H1 (cell line): ENCODE results near the gene CRYBB1. TPM values are rescaled to one million over a fixed set of nuclear protein-coding genes. Genes with fewer than 3 reads are reported as not detected.

Source experiments
- CTCF ChIA-PET: fragments of 300-600 bp; sonication (Branson Sonifier 250); formaldehyde crosslinking; loops from one replicate; lab custom pipeline; 2021; ENCODE audit not compliant: partially characterized antibody; lab: Charles Lee
- POLR2A ChIA-PET: fragments of 300-600 bp; sonication (Branson Sonifier 250); formaldehyde crosslinking; loops from one replicate; lab custom pipeline; 2021; ENCODE audit warnings: inconsistent platforms; ENCODE audit not compliant: partially characterized antibody; lab: Charles Lee
- DNase-seq, 2 experiments: peaks; one replicate each; pipeline versions ENCODE4 v3.0.0 to v3.0.0-alpha.2; 2010 to 2022; ENCODE audit warnings: low spot score in 2 of 2, low read depth in 1 of 2, mixed read lengths in 1 of 2
- FAIRE-seq: peaks from 2 replicates; lab custom pipeline; 2011; peaks lifted over from hg19 to GRCh38; lab: Jason Lieb, UNC
- H2AFZ ChIP-seq: 2 replicates; pipeline ENCODE4 v1.8.1; 2012; ENCODE audit warnings: low read length, inconsistent platforms
- H2AK5ac ChIP-seq: 2 replicates; pipeline ENCODE4 v1.6.1; 2013; ENCODE audit warnings: low read depth, low read length
- H2BK120ac ChIP-seq: replicated peaks from 2 replicates; pipeline ENCODE3; 2013; ENCODE audit warnings: low read depth, low read length, inconsistent platforms
- H2BK12ac ChIP-seq: 2 replicates; pipeline ENCODE4 v1.6.1; 2013; ENCODE audit warnings: low read depth, low read length
- H2BK15ac ChIP-seq: 2 replicates; pipeline ENCODE4 v1.6.1; 2013; ENCODE audit warnings: low read length
- H2BK20ac ChIP-seq: 2 replicates; pipeline ENCODE4 v1.6.1; 2013; ENCODE audit warnings: low read length
- H2BK5ac ChIP-seq: 2 replicates; pipeline ENCODE4 v1.6.1; 2013; ENCODE audit warnings: low read depth, low read length
- H3K14ac ChIP-seq: 2 replicates; pipeline ENCODE4 v1.6.1; 2013; ENCODE audit warnings: inconsistent platforms; ENCODE audit not compliant: insufficient read length
- H3K18ac ChIP-seq: 2 replicates; pipeline ENCODE4 v1.6.1; 2013; ENCODE audit warnings: low read length; ENCODE audit errors: extremely low read depth
- H3K23ac ChIP-seq: 2 replicates; pipeline ENCODE4 v1.6.1; 2013; ENCODE audit warnings: inconsistent platforms; ENCODE audit not compliant: insufficient read length
- H3K23me2 ChIP-seq: 2 replicates; pipeline ENCODE4 v1.6.1; 2013; ENCODE audit warnings: low read depth, low read length
- H3K27ac ChIP-seq: 2 replicates; pipeline ENCODE4 v1.6.1; 2011; ENCODE audit warnings: low read depth, low read length, inconsistent platforms
- H3K27me3 ChIP-seq, 4 experiments: replicated peaks in 1 of 4; 1 replicate in 1 of 4; 2 replicates in 3 of 4; pipeline versions ENCODE4 v1.6.1 to v1.8.1; 2011 to 2013; ENCODE audit warnings: low read length in 3 of 4, mild to moderate bottlenecking in 3 of 4, inconsistent platforms in 2 of 4, mixed read lengths in 2 of 4, moderate library complexity in 1 of 4; ENCODE audit not compliant: control insufficient read depth in 3 of 4, insufficient read depth in 3 of 4; ENCODE audit errors: extremely low read depth in 1 of 4
- H3K36me3 ChIP-seq, 4 experiments: 2 replicates each; pipeline versions ENCODE4 v1.6.1 to v1.8.1; 2011 to 2013; ENCODE audit warnings: mild to moderate bottlenecking in 4 of 4, low read length in 3 of 4, moderate library complexity in 2 of 4, control low read depth in 1 of 4, inconsistent platforms in 1 of 4; ENCODE audit not compliant: insufficient read depth in 4 of 4, control insufficient read depth in 2 of 4
- H3K4ac ChIP-seq: replicated peaks from 2 replicates; pipeline ENCODE3; 2013; ENCODE audit warnings: low read length, low read depth, mixed read lengths, inconsistent platforms; ENCODE audit not compliant: insufficient read length
- H3K4me1 ChIP-seq, 4 experiments: replicated peaks in 1 of 4; 1 replicate in 1 of 4; 2 replicates in 3 of 4; pipeline versions ENCODE4 v1.6.1 to v1.8.1; 2011 to 2013; ENCODE audit warnings: low read length in 3 of 4, inconsistent platforms in 2 of 4, mixed read lengths in 1 of 4; ENCODE audit not compliant: insufficient read depth in 4 of 4, control insufficient read depth in 3 of 4
- H3K4me2 ChIP-seq, 2 experiments: 2 replicates each; pipeline versions ENCODE4 v1.6.1 to v1.8.1; 2011 to 2013; ENCODE audit warnings: low read depth in 2 of 2, low read length in 2 of 2, control low read depth in 1 of 2, inconsistent platforms in 1 of 2, mild to moderate bottlenecking in 1 of 2; ENCODE audit not compliant: insufficient read depth in 1 of 2
- H3K4me3 ChIP-seq, 4 experiments: fragments of 200-600, 300-600 bp in 1 of 4; sonication (generic), shearing (Covaris generic), sonication (Bioruptor Twin) in 1 of 4; 2 replicates each; pipeline versions ENCODE4 v1.5.1 to v1.8.1; 2011 to 2016; ENCODE audit warnings: low read length in 4 of 4, low read depth in 3 of 4, control low read depth in 2 of 4, inconsistent platforms in 2 of 4, mild to moderate bottlenecking in 2 of 4, mixed read lengths in 1 of 4, moderate library complexity in 1 of 4; ENCODE audit not compliant: insufficient read depth in 2 of 4; ENCODE audit errors: extremely low read depth in 1 of 4
- H3K56ac ChIP-seq: replicated peaks from 2 replicates; pipeline ENCODE3; 2013; ENCODE audit warnings: low read depth, mild to moderate bottlenecking, mixed read lengths, low read length, inconsistent platforms; ENCODE audit not compliant: insufficient read length
- H3K79me1 ChIP-seq: 2 replicates; pipeline ENCODE4 v1.6.1; 2013; ENCODE audit warnings: low read depth, low read length, control low read depth
- H3K79me2 ChIP-seq, 2 experiments: 2 replicates each; pipeline versions ENCODE4 v1.6.1 to v1.8.1; 2012 to 2013; ENCODE audit warnings: low read length in 2 of 2, mild to moderate bottlenecking in 2 of 2, inconsistent platforms in 1 of 2; ENCODE audit not compliant: insufficient read depth in 2 of 2, control insufficient read depth in 1 of 2
- H3K9ac ChIP-seq, 4 experiments: replicated peaks in 1 of 4; 1 replicate in 1 of 4; 2 replicates in 3 of 4; pipeline versions ENCODE4 v1.6.1 to v1.8.1; 2011 to 2013; ENCODE audit warnings: low read depth in 3 of 4, low read length in 3 of 4, control low read depth in 2 of 4, mild to moderate bottlenecking in 2 of 4, moderate library complexity in 2 of 4, inconsistent platforms in 1 of 4; ENCODE audit errors: extremely low read depth in 1 of 4
- H3K9me3 ChIP-seq, 2 experiments: 2 replicates each; pipeline versions ENCODE4 v1.6.1 to v1.8.1; 2012 to 2013; ENCODE audit warnings: mild to moderate bottlenecking in 2 of 2, moderate library complexity in 2 of 2, control low read depth in 1 of 2, inconsistent platforms in 1 of 2, low read depth in 1 of 2, low read length in 1 of 2, mixed read lengths in 1 of 2; ENCODE audit not compliant: insufficient read depth in 2 of 2
- H4K20me1 ChIP-seq, 2 experiments: replicated peaks in 1 of 2; 2 replicates each; pipeline versions ENCODE3 to v1.8.1; 2011 to 2013; ENCODE audit warnings: inconsistent platforms in 2 of 2, low read length in 2 of 2, mild to moderate bottlenecking in 1 of 2; ENCODE audit not compliant: insufficient read depth in 2 of 2, control insufficient read depth in 1 of 2
- H4K5ac ChIP-seq: 2 replicates; pipeline ENCODE4 v1.6.1; 2013; ENCODE audit warnings: low read length, low read depth, mixed read lengths, inconsistent platforms; ENCODE audit not compliant: insufficient read length
- H4K8ac ChIP-seq: 2 replicates; pipeline ENCODE4 v1.8.0; 2013; ENCODE audit warnings: mild to moderate bottlenecking, moderate library complexity, low read length, inconsistent platforms; ENCODE audit not compliant: insufficient read depth; ENCODE audit errors: extremely low read depth
- H4K91ac ChIP-seq: replicated peaks from 2 replicates; pipeline ENCODE3; 2013; ENCODE audit warnings: low read length, mixed read lengths, inconsistent platforms; ENCODE audit not compliant: insufficient read length
- WGBS, 2 experiments: shearing (Covaris generic) in 1 of 2; methylation state at CpG; one replicate each; pipeline versions ENCODE4 v1.1.6 to v1.1.7; 2013 to 2015; ENCODE audit warnings: low lambda C conversion rate in 2 of 2, mixed read lengths in 2 of 2, inconsistent platforms in 1 of 2, low coverage in 1 of 2, missing lambda C conversion rate in 1 of 2; ENCODE audit not compliant: insufficient replicate concordance in 2 of 2, insufficient coverage in 1 of 2, insufficient read length in 1 of 2; ENCODE audit errors: extremely low coverage in 1 of 2, missing lambda C conversion rate in 1 of 2; 5-methylcytosine and 5-hydroxymethylcytosine counted together
- polyA plus RNA-seq, 7 experiments: library from polyadenylated mRNA; depleted of rRNA in 3 of 7; stranded (reverse) in 5 of 7; unstranded in 2 of 7; fragments of >200 nt in 5 of 7; fragments of 200-250 nt in 2 of 7; gene quantifications; 1 replicate in 5 of 7; 2 replicates in 1 of 7; 4 replicates in 1 of 7; pipeline versions ENCODE4 v1.2.1 to v1.2.3, GENCODE V29; 2011 to 2013; ENCODE audit warnings: missing spikeins in 2 of 7, mixed read lengths in 2 of 7
- total RNA-seq: library from RNA; stranded (reverse); fragmentation: NEBNext Ultra II Directional; extraction: Animal tissue kit (Norgen Biotek cat#: 25700); gene quantifications from 2 replicates; pipeline ENCODE4 v1.2.1, GENCODE V29; 2021

Gene CRYBB1
- total and polyA plus RNA-seq, 2 of the 8 experiments (the other 6 are each of a cell fraction or from before 2014, with no cell fraction given), result 1.7 to 6.0 TPM

GRCh38 chr22:26580240-26580962 lies 37.4 kb downstream of the CRYBB1 start:
- H3K14ac ChIP-seq, result no peak overlapping the region
- no peaks in the 10 kb centered on the region for H3K9me3 ChIP-seq
- H2AK5ac ChIP-seq, result no peak overlapping the region
- no peak overlapping the region for H2AFZ ChIP-seq
- ChIA-PET CTCF (interaction anchor here (0.8 to 1.1 kb wide), 2 partner anchors 59 to 86 kb away, joined by 3 to 4 read pairs; no protein-coding TSS in a partner anchor), POLR2A (interaction anchor here (0.6 to 3.0 kb wide), 8 partner anchors 9 to 60 kb away, joined by 3 to 17 read pairs (median 3); partner anchors contain the start of gene TPST2)
- H3K18ac ChIP-seq, result no peak overlapping the region; the same call in 1 of the 2 replicates
- no peak overlapping the region for H2BK20ac ChIP-seq
- no peak overlapping the region for H2BK120ac ChIP-seq
- no peak overlapping the region for H4K5ac ChIP-seq
- peaks cover 4 to 23% (median 5%) of the 10 kb centered on the region in 4 experiments; a peak in 6 of 8 replicates for H3K36me3 ChIP-seq
- 0 out of 2 replicates have a peak overlapping the region, but pooled peaks have one; percentile 92 for H2BK12ac ChIP-seq
- no peak overlapping the region for H3K27ac ChIP-seq
- peak overlapping the region; percentile 83 for H2BK5ac ChIP-seq
- peak overlapping the region in 1 of 4 experiments; percentile 16; a peak in 2 of 7 replicates for H3K9ac ChIP-seq
- peak overlapping the region; percentile 67 for H4K91ac ChIP-seq
- H4K20me1 ChIP-seq, result peaks cover 4 to 14% of the 10 kb centered on the region in 2 experiments
- peaks cover 9 to 35% (median 16%) of the 10 kb centered on the region in 4 experiments for H3K4me1 ChIP-seq
- H3K4me3 ChIP-seq, result peak overlapping the region in 1 of 4 experiments; percentile 29; a peak in 1 of 8 replicates
- WGBS, 2 experiments, result 49% methylated on average over 13 of the region's 13 CpGs; no CpG with 5 or more reads in 1 of the 2 experiments
- no peak overlapping the region for H3K56ac ChIP-seq
- peak overlapping the region; percentile 47 to 49 for H3K4me2 ChIP-seq
- H3K23ac ChIP-seq, result no peak overlapping the region
- FAIRE-seq, result peak; percentile 7
- H3K23me2 ChIP-seq, result peaks cover 2% of the 10 kb centered on the region; the same call in 1 of the 2 replicates
- H4K8ac ChIP-seq, result no peak overlapping the region
- H2BK15ac ChIP-seq, result no peak overlapping the region
- DNase-seq, result no peak
- H3K4ac ChIP-seq, result no peak overlapping the region
- no peaks in the 10 kb centered on the region for H3K27me3 ChIP-seq
- peaks cover 0 to 92% of the 10 kb centered on the region in 2 experiments; a peak in 3 of 4 replicates for H3K79me2 ChIP-seq
- H3K79me1 ChIP-seq, result peaks cover 21% of the 10 kb centered on the region
